Vagina (tissue), 2 donors: ENCODE measurements around the gene GBP7. TPM values are rescaled to one million over a fixed set of nuclear protein-coding genes. Genes with fewer than 3 reads are reported as not detected.

Experiments used
- DNase-seq, 2 donors: peaks; one replicate each; pipeline ENCODE4 v3.0.0-alpha.2; 2017; ENCODE audit errors: extremely low spot score in 2 of 2
- H3K27ac ChIP-seq: fragments of 200-600 bp; sonication (generic); one replicate; pipeline ENCODE4 v1.5.1; 2019
- H3K27me3 ChIP-seq: fragments of 200-600 bp; sonication (generic); one replicate; pipeline ENCODE4 v1.5.1; 2019
- H3K36me3 ChIP-seq, 2 donors: fragments of 200-600 bp; sonication (generic); one replicate each; pipeline ENCODE4 v1.5.1; 2017 to 2019
- H3K4me1 ChIP-seq: fragments of 200-600 bp; sonication (generic); one replicate; pipeline ENCODE4 v1.5.1; 2019
- H3K4me3 ChIP-seq, 2 donors: fragments of 200-600 bp; sonication (generic); 1 replicate in 1 of 2; 2 replicates in 1 of 2; pipeline ENCODE4 v1.5.1; 2016 to 2019
- H3K9me3 ChIP-seq: fragments of 200-600 bp; sonication (generic); one replicate; pipeline ENCODE4 v1.5.1; 2019
- CTCF ChIP-seq, 3 experiments: fragments of 450-650 bp in 2 of 3; fragments of 200-600 bp in 1 of 3; sonication (generic) in 1 of 3; IDR thresholded peaks; one replicate each; pipeline ENCODE4 v1.5.1; 2017 to 2019; ENCODE audit warnings: antibody characterized with exemption in 3 of 3, mild to moderate bottlenecking in 2 of 3, moderate library complexity in 2 of 3
- POLR2A ChIP-seq, 2 donors: fragments of 450-650 bp; IDR thresholded peaks; one replicate each; pipeline ENCODE4 v1.6.1; 2017; ENCODE audit warnings: antibody characterized with exemption in 2 of 2, mild to moderate bottlenecking in 2 of 2, moderate library complexity in 2 of 2
- POLR2AphosphoS5 ChIP-seq, 2 donors: sonication (generic); formaldehyde crosslinking; IDR thresholded peaks; one replicate each; pipeline ENCODE4 v1.9.0; 2017; ENCODE audit warnings: antibody characterized with exemption in 2 of 2, mild to moderate bottlenecking in 2 of 2, low read depth in 1 of 2; ENCODE audit not compliant: insufficient read depth in 1 of 2
- intact Hi-C: fragments of 100-400 bp; cut with DNase I; formaldehyde crosslinking; loops from one replicate; pipeline ENCODE4 v1.15.1; 2023
- total RNA-seq: library from RNA; depleted of rRNA; stranded (reverse); fragments of >200 nt; gene quantifications from one replicate; pipeline ENCODE4 v1.2.3, GENCODE V29; 2016

The GBP7 gene
- total RNA-seq, 1 donor from 2014 or later, result not detected

- intact Hi-C loops, result no loop called here
- DNase-seq, result no peak
- Histone ChIP-seq H3K9me3 (no peaks in the 10 kb centered on the region), H3K27ac (no peak overlapping the region), H3K27me3 (no peaks in the 10 kb centered on the region), H3K4me3 (no peak overlapping the region), H3K4me1 (no peaks in the 10 kb centered on the region), H3K36me3 (peaks cover 0 to 10% of the 10 kb centered on the region in 2 donors)
- TF ChIP-seq CTCF (IDR thresholded peaks at IDR 0.05) (no peak), POLR2A (IDR thresholded peaks at IDR 0.05) (no peak), POLR2AphosphoS5 (IDR thresholded peaks at IDR 0.05; ENCODE audit: insufficient read depth in 1 of 2, low read depth in 1 of 2) (no peak)
Observed at GRCh38 chr1:89179343-89179742, 3.5 kb upstream of the GBP7 start.

DNA sequence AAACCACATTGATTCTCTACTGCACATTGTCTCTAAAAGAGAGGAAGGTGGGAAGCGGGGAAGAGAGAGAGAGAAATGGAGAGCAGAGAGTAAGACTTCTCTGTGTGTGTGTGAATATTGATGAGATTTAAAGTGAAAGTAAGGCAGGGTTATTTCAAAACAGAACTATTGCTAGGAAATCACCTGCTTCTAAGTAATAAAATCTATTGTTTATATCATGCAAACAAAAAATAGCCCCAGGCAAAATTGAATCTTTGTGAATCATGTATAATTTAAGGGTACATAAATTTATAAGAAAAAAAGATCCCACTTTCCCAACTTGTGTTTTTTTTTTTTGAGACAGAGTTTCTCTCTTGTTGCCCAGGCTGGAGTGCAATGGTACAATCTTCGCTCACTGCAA is 1.2 kb upstream of the GBP7 start:
- H3K4me3 ChIP-seq, result no peak overlapping the region
- TF ChIP-seq POLR2A (IDR thresholded peaks at IDR 0.05) (no peak), CTCF (IDR thresholded peaks at IDR 0.05) (no peak), POLR2AphosphoS5 (IDR thresholded peaks at IDR 0.05; ENCODE audit: insufficient read depth in 1 of 2, low read depth in 1 of 2) (no peak)
- no peaks in the 10 kb centered on the region for H3K27me3 ChIP-seq
- H3K4me1 ChIP-seq, result no peaks in the 10 kb centered on the region
- no peak for DNase-seq
- no peaks in the 10 kb centered on the region for H3K9me3 ChIP-seq
- H3K36me3 ChIP-seq, result no peaks in the 10 kb centered on the region
- intact Hi-C loops, result no loop called here
- H3K27ac ChIP-seq, result no peak overlapping the region

- Histone ChIP-seq H3K9me3 (no peaks in the 10 kb centered on the region), H3K27me3 (no peaks in the 10 kb centered on the region), H3K4me1 (no peaks in the 10 kb centered on the region), H3K27ac (no peak overlapping the region), H3K4me3 (no peak overlapping the region), H3K36me3 (no peaks in the 10 kb centered on the region)
- no peak for DNase-seq
- intact Hi-C loops, result no loop called here
- no peak for TF ChIP-seq POLR2AphosphoS5 (IDR thresholded peaks at IDR 0.05; ENCODE audit: insufficient read depth in 1 of 2, low read depth in 1 of 2)
- no peak for TF ChIP-seq POLR2A (IDR thresholded peaks at IDR 0.05)
- TF ChIP-seq CTCF (IDR thresholded peaks at IDR 0.05), result no peak
Observed at GRCh38 chr1:89174491-89174890, 1.3 kb downstream of the GBP7 start.

DNA sequence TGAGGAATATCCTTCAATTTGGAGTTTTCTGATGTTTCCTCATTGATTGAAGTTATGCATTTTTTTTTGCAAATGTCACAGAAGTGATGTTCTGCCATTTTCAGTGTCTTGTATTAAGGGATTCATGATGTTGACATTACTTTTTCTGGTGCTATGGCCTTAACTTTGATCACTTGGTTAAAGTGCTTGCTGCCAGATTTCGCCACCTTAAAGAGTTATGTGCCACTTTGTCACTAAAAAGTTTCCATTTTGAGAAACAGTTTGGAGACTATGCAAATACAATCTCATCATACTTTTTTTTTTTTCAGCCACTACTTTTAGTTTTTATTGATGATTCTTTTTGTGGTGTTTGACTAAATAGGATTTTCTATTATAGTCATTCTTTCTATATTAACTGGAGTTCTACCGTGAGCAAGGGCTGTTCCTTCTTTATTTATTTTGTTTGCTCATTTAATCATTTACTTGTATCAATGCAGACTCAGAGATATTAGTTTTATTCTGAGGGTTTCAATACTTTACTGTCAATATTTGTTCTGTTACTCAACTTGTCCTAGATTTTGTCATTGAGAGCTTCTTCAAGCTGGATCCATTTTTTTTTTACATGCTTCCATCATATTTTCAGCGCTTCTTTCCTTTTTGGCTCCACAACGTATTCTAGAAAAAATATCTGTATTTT is 3.2 kb downstream of the GBP7 start:
- no peaks in the 10 kb centered on the region for H3K36me3 ChIP-seq
- intact Hi-C loops, result no loop called here
- H3K4me1 ChIP-seq, result no peaks in the 10 kb centered on the region
- DNase-seq, result no peak
- H3K27ac ChIP-seq, result no peak overlapping the region
- H3K27me3 ChIP-seq, result no peaks in the 10 kb centered on the region
- TF ChIP-seq POLR2AphosphoS5 (IDR thresholded peaks at IDR 0.05; ENCODE audit: insufficient read depth in 1 of 2, low read depth in 1 of 2) (no peak), POLR2A (IDR thresholded peaks at IDR 0.05) (no peak), CTCF (IDR thresholded peaks at IDR 0.05) (no peak)
- no peak overlapping the region for H3K4me3 ChIP-seq
- H3K9me3 ChIP-seq, result no peaks in the 10 kb centered on the region

GRCh38 chr1:89171067-89171438 is 4.8 kb downstream of the GBP7 start:
- Histone ChIP-seq H3K27ac (no peak overlapping the region), H3K36me3 (no peaks in the 10 kb centered on the region), H3K4me3 (no peak overlapping the region), H3K27me3 (no peaks in the 10 kb centered on the region), H3K9me3 (no peaks in the 10 kb centered on the region), H3K4me1 (no peaks in the 10 kb centered on the region)
- TF ChIP-seq POLR2AphosphoS5 (IDR thresholded peaks at IDR 0.05; ENCODE audit: insufficient read depth in 1 of 2, low read depth in 1 of 2), result no peak
- no peak for TF ChIP-seq POLR2A (IDR thresholded peaks at IDR 0.05)
- TF ChIP-seq CTCF (IDR thresholded peaks at IDR 0.05), result no peak
- DNase-seq, result no peak
- intact Hi-C loops, result no loop called here
